ENCODE data around the gene ALPI.

DNA sequence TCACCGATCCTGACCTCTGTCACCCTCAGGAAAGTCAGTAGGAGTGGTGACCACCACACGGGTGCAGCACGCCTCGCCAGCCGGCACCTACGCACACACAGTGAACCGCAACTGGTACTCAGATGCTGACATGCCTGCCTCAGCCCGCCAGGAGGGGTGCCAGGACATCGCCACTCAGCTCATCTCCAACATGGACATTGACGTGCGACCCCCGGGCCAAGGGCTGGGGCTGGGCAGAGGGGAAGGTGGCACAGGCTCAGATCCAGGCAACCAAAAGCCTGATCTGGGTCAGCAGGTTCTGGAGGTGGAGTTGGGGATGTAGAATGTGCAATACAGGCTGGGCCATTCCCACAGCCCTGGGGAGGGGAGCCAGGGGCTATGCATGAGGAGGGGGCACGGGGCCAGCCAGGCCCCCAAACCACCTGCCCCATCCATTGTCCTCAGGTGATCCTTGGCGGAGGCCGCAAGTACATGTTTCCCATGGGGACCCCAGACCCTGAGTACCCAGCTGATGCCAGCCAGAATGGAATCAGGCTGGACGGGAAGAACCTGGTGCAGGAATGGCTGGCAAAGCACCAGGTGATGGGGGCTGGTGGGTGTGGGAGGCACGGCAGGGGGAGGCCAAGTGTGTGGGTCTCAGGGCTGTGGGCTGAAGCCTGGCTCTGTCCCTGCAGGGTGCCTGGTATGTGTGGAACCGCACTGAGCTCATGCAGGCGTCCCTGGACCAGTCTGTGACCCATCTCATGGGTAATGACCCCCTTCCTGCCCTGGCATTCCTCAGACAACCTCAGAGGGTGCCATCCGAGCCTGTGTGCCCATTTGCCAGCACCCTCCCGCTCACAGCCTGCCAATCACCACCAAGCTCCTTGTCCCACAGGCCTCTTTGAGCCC, 1.4 kb downstream of the ALPI start:
- no peak for TF ChIP-seq ZFP30 (CRISPR knock-in tag; IDR thresholded peaks at IDR 0.05)
- TF ChIP-seq, protein P1, sequence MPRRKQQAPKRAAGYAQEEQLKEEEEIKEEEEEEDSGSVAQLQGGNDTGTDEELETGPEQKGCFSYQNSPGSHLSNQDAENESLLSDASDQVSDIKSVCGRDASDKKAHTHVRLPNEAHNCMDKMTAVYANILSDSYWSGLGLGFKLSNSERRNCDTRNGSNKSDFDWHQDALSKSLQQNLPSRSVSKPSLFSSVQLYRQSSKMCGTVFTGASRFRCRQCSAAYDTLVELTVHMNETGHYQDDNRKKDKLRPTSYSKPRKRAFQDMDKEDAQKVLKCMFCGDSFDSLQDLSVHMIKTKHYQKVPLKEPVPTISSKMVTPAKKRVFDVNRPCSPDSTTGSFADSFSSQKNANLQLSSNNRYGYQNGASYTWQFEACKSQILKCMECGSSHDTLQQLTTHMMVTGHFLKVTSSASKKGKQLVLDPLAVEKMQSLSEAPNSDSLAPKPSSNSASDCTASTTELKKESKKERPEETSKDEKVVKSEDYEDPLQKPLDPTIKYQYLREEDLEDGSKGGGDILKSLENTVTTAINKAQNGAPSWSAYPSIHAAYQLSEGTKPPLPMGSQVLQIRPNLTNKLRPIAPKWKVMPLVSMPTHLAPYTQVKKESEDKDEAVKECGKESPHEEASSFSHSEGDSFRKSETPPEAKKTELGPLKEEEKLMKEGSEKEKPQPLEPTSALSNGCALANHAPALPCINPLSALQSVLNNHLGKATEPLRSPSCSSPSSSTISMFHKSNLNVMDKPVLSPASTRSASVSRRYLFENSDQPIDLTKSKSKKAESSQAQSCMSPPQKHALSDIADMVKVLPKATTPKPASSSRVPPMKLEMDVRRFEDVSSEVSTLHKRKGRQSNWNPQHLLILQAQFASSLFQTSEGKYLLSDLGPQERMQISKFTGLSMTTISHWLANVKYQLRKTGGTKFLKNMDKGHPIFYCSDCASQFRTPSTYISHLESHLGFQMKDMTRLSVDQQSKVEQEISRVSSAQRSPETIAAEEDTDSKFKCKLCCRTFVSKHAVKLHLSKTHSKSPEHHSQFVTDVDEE (CRISPR knock-in tag; IDR thresholded peaks at IDR 0.05): no peak
- no peak for TF ChIP-seq ISL1 (CRISPR knock-in tag; IDR thresholded peaks at IDR 0.05)
- TF ChIP-seq, protein P2, sequence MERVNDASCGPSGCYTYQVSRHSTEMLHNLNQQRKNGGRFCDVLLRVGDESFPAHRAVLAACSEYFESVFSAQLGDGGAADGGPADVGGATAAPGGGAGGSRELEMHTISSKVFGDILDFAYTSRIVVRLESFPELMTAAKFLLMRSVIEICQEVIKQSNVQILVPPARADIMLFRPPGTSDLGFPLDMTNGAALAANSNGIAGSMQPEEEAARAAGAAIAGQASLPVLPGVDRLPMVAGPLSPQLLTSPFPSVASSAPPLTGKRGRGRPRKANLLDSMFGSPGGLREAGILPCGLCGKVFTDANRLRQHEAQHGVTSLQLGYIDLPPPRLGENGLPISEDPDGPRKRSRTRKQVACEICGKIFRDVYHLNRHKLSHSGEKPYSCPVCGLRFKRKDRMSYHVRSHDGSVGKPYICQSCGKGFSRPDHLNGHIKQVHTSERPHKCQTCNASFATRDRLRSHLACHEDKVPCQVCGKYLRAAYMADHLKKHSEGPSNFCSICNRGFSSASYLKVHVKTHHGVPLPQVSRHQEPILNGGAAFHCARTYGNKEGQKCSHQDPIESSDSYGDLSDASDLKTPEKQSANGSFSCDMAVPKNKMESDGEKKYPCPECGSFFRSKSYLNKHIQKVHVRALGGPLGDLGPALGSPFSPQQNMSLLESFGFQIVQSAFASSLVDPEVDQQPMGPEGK (CRISPR knock-in tag; IDR thresholded peaks at IDR 0.05; ENCODE audit: borderline replicate concordance): no peak
- TF ChIP-seq ZC3H10 (CRISPR knock-in tag; IDR thresholded peaks at IDR 0.05): no peak
- no peak for TF ChIP-seq RARB (CRISPR knock-in tag; IDR thresholded peaks at IDR 0.05)
- no peak for TF ChIP-seq ZFP3 (CRISPR knock-in tag; IDR thresholded peaks at IDR 0.05)
